ENCODE data around the gene POC1A. TPM values are rescaled to one million over a fixed set of nuclear protein-coding genes. Genes with fewer than 3 reads are reported as not detected.

Gene POC1A
- total RNA-seq, 1 experiment from 2014 or later = 7.7 TPM

GRCh38 chr3:52068730-52069129 lies 85.5 kb downstream of the POC1A start:
- in situ Hi-C loops (cut with HindIII; ENCODE audit: low pct_unique_long_range_greater_than_20kb, low sequenced_read_pairs) = no loop called here
- DNase-seq (ENCODE audit: low read depth, low spot score) = no peak

- DNase-seq (ENCODE audit: low read depth, low spot score) = no peak
- in situ Hi-C loops (cut with HindIII; ENCODE audit: low pct_unique_long_range_greater_than_20kb, low sequenced_read_pairs) = no loop called here
These were observed 86.1 kb downstream of the POC1A start for GRCh38 chr3:52068055-52068571.

- DNase-seq (ENCODE audit: low read depth, low spot score) = no peak
- in situ Hi-C loops (cut with HindIII; ENCODE audit: low pct_unique_long_range_greater_than_20kb, low sequenced_read_pairs) = no loop called here
These were observed 86.7 kb downstream of the POC1A start for GRCh38 chr3:52067526-52067925.

- no peak for DNase-seq (ENCODE audit: low read depth, low spot score)
- in situ Hi-C loops (cut with HindIII; ENCODE audit: low pct_unique_long_range_greater_than_20kb, low sequenced_read_pairs) = no loop called here
These were observed 87.2 kb downstream of the POC1A start for GRCh38 chr3:52067046-52067445.

- in situ Hi-C loops (cut with HindIII; ENCODE audit: low pct_unique_long_range_greater_than_20kb, low sequenced_read_pairs) = no loop called here
- DNase-seq (ENCODE audit: low read depth, low spot score) = no peak
These were observed 88.9 kb downstream of the POC1A start for GRCh38 chr3:52065264-52065756.

GRCh38 chr3:52064561-52064960 lies 89.7 kb downstream of the POC1A start:
- in situ Hi-C loops (cut with HindIII; ENCODE audit: low pct_unique_long_range_greater_than_20kb, low sequenced_read_pairs) = no loop called here
- no peak for DNase-seq (ENCODE audit: low read depth, low spot score)

- no peak for DNase-seq (ENCODE audit: low read depth, low spot score)
These were observed 91.0 kb downstream of the POC1A start for GRCh38 chr3:52063026-52063723.

GRCh38 chr3:52062505-52062904 lies 91.7 kb downstream of the POC1A start:
- no peak for DNase-seq (ENCODE audit: low read depth, low spot score)

More at GRCh38 chr3:52063026-52063723, 91.0 kb downstream of the POC1A start:
- in situ Hi-C loops (cut with HindIII; ENCODE audit: low pct_unique_long_range_greater_than_20kb, low sequenced_read_pairs) = no loop called here

GRCh38 chr3:52061121-52061910 lies 92.9 kb downstream of the POC1A start:
- in situ Hi-C loops (cut with HindIII; ENCODE audit: low pct_unique_long_range_greater_than_20kb, low sequenced_read_pairs) = no loop called here
- DNase-seq (ENCODE audit: low read depth, low spot score) = no peak

More at GRCh38 chr3:52062505-52062904, 91.7 kb downstream of the POC1A start:
- in situ Hi-C loops (cut with HindIII; ENCODE audit: low pct_unique_long_range_greater_than_20kb, low sequenced_read_pairs) = no loop called here

GRCh38 chr3:52059781-52060180 lies 94.4 kb downstream of the POC1A start:
- in situ Hi-C loops (cut with HindIII; ENCODE audit: low pct_unique_long_range_greater_than_20kb, low sequenced_read_pairs) = no loop called here
- DNase-seq (ENCODE audit: low read depth, low spot score) = no peak

GRCh38 chr3:52057812-52058495 lies 96.3 kb downstream of the POC1A start:
- in situ Hi-C loops (cut with HindIII; ENCODE audit: low pct_unique_long_range_greater_than_20kb, low sequenced_read_pairs) = no loop called here
- DNase-seq (ENCODE audit: low read depth, low spot score) = no peak

GRCh38 chr3:52056968-52057811 lies 97.0 kb downstream of the POC1A start:
- in situ Hi-C loops (cut with HindIII; ENCODE audit: low pct_unique_long_range_greater_than_20kb, low sequenced_read_pairs) = no loop called here
- DNase-seq (ENCODE audit: low read depth, low spot score) = peak; percentile 99

- in situ Hi-C loops (cut with HindIII; ENCODE audit: low pct_unique_long_range_greater_than_20kb, low sequenced_read_pairs) = no loop called here
- DNase-seq (ENCODE audit: low read depth, low spot score) = peak; percentile 68
These were observed 97.7 kb downstream of the POC1A start, which contains the start of gene DUSP7 for GRCh38 chr3:52056521-52056967. Gene DUSP7, minus strand, starts transcription at chr3:52056571. Its CDS starts 205 bp downstream, at chr3:52056366.

- in situ Hi-C loops (cut with HindIII; ENCODE audit: low pct_unique_long_range_greater_than_20kb, low sequenced_read_pairs) = no loop called here
These were observed 98.5 kb downstream of the POC1A start for GRCh38 chr3:52055537-52056351.

GRCh38 chr3:52054661-52055511 lies 99.3 kb downstream of the POC1A start:
- in situ Hi-C loops (cut with HindIII; ENCODE audit: low pct_unique_long_range_greater_than_20kb, low sequenced_read_pairs) = no loop called here
- DNase-seq (ENCODE audit: low read depth, low spot score) = no peak

More at GRCh38 chr3:52055537-52056351, 98.5 kb downstream of the POC1A start:
- peak; percentile 38 for DNase-seq (ENCODE audit: low read depth, low spot score)
